Gastroesophageal sphincter (tissue), 4 donors: ENCODE results near the gene TXLNA. TPM values are rescaled to one million over a fixed set of nuclear protein-coding genes. Genes with fewer than 3 reads are reported as not detected.
"Not testable (repeated sequence)": the region's sequence is repeated elsewhere in the genome, so short reads cannot be mapped to it uniquely, and the experiment has no call there.

Experiments used
- ATAC-seq: fragments of 150-250 bp; one replicate; pipeline ENCODE4 v1.9.1; 2016; ENCODE audit warnings: mild to moderate bottlenecking, moderate library complexity
- H3K27ac ChIP-seq, 4 donors: fragments of 200-600 bp; sonication (generic) in 3 of 4; 1 replicate in 3 of 4; 2 replicates in 1 of 4; pipeline ENCODE4 v1.5.1; 2016 to 2019
- H3K27me3 ChIP-seq: fragments of 200-600 bp; sonication (generic); one replicate; pipeline ENCODE4 v1.5.1; 2019
- H3K36me3 ChIP-seq, 2 donors: fragments of 200-600 bp; sonication (generic); one replicate each; pipeline ENCODE4 v1.5.1; 2019; ENCODE audit warnings: control low read depth in 1 of 2
- H3K4me1 ChIP-seq, 3 donors: fragments of 200-600 bp; sonication (generic); 1 replicate in 2 of 3; 2 replicates in 1 of 3; pipeline ENCODE4 v1.5.1; 2016 to 2019; ENCODE audit warnings: control low read depth in 2 of 3
- H3K4me3 ChIP-seq, 2 donors: fragments of 200-600 bp; sonication (generic); one replicate each; pipeline ENCODE4 v1.5.1; 2019; ENCODE audit warnings: mild to moderate bottlenecking in 1 of 2, moderate library complexity in 1 of 2
- H3K9me3 ChIP-seq, 3 donors: fragments of 200-600 bp; sonication (generic); one replicate each; pipeline ENCODE4 v1.5.1; 2017 to 2019; ENCODE audit warnings: control low read depth in 2 of 3
- EP300 ChIP-seq: sonication (generic); formaldehyde crosslinking; IDR thresholded peaks from one replicate; pipeline ENCODE4 v1.6.1; 2017; ENCODE audit warnings: antibody characterized with exemption, mild to moderate bottlenecking
- POLR2A ChIP-seq, 2 donors: fragments of 450-650 bp; IDR thresholded peaks; one replicate each; pipeline ENCODE4 v1.6.1; 2017; ENCODE audit warnings: antibody characterized with exemption in 2 of 2, mild to moderate bottlenecking in 2 of 2, moderate library complexity in 1 of 2
- POLR2AphosphoS5 ChIP-seq: sonication (generic); formaldehyde crosslinking; IDR thresholded peaks from one replicate; pipeline ENCODE4 v1.6.1; 2017; ENCODE audit warnings: antibody characterized with exemption
- WGBS, 2 donors: methylation state at CpG; one replicate each; pipeline ENCODE4 v1.1.5; 2018; ENCODE audit warnings: low coverage in 1 of 2; 5-methylcytosine and 5-hydroxymethylcytosine counted together
- total RNA-seq, 4 donors: library from RNA; depleted of rRNA; stranded (reverse); fragments of >200 nt; gene quantifications; one replicate each; pipeline ENCODE4 v1.1.0, GENCODE V29; 2016
- TF ChIP-seq, protein P1 (sequence below), 4 experiments: fragments of 200-600 bp in 2 of 4; fragments of 450-650 bp in 2 of 4; sonication (generic) in 1 of 4; IDR thresholded peaks; one replicate each; pipeline ENCODE4 v1.5.1; 2017 to 2019; ENCODE audit warnings: antibody characterized with exemption in 4 of 4, mild to moderate bottlenecking in 2 of 4, moderate library complexity in 2 of 4

Gene TXLNA
- total RNA-seq, 4 donors from 2014 or later: 44.7 to 86.6 (median 67.3) TPM

DNA sequence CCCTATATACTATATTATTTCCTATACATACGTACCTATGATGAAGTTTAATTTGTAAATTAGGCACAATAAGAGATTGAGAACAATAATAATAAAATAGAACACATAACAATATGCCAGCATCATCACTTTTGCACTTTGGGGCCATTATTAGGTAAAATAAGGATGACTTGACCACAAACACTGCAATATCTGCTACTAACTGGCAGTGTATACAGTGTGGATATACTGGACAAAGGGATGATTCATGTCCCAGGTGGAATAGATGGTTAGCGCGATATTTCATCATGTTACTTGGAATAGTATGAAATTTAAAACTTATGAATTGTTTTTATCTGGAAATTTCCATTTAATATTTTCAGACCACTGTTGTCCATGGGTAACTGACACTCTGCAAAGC lies 35.4 kb upstream of the TXLNA start:
- TF ChIP-seq POLR2AphosphoS5 (no peak), POLR2A (IDR thresholded peaks at IDR 0.05) (no peak)
- TF ChIP-seq, protein P1, sequence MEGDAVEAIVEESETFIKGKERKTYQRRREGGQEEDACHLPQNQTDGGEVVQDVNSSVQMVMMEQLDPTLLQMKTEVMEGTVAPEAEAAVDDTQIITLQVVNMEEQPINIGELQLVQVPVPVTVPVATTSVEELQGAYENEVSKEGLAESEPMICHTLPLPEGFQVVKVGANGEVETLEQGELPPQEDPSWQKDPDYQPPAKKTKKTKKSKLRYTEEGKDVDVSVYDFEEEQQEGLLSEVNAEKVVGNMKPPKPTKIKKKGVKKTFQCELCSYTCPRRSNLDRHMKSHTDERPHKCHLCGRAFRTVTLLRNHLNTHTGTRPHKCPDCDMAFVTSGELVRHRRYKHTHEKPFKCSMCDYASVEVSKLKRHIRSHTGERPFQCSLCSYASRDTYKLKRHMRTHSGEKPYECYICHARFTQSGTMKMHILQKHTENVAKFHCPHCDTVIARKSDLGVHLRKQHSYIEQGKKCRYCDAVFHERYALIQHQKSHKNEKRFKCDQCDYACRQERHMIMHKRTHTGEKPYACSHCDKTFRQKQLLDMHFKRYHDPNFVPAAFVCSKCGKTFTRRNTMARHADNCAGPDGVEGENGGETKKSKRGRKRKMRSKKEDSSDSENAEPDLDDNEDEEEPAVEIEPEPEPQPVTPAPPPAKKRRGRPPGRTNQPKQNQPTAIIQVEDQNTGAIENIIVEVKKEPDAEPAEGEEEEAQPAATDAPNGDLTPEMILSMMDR (IDR thresholded peaks at IDR 0.05): no peak
- 82 to 84% methylated on average over 3 of the region's 3 CpGs for WGBS, 2 donors
- Histone ChIP-seq H3K36me3 (peaks cover 0 to 16% of the 10 kb centered on the region in 2 donors), H3K27ac (no peak overlapping the region), H3K4me1 (peaks cover 0 to 39% (median 17%) of the 10 kb centered on the region in 3 donors), H3K4me3 (no peak overlapping the region), H3K27me3 (no peaks in the 10 kb centered on the region), H3K9me3 (peaks cover 0 to 3% (median 0%) of the 10 kb centered on the region in 3 donors)
- ATAC-seq: no peak

DNA sequence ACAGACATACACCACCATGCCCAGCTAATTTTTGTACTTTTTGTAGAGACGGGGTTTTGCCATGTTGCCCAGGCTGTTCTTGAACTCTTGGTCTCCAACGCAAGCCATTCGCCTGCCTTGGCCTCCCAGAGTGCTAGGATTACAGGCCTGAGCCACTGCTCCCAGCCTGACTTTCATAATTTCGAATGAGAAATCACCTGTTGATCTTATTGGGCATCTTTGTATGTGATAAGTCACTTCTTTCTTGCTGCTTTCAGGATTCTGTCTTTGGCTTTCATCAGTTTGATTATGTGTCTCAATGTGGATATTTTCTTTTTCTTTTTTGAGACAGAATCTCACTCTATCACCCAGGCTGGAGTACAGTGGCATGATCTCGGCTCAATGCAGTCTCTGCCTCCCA lies 31.7 kb upstream of the TXLNA start:
- not testable (repeated sequence) for ATAC-seq, H3K9me3 ChIP-seq, H3K4me3 ChIP-seq, H3K27me3 ChIP-seq, H3K27ac ChIP-seq
- H3K36me3 ChIP-seq: peaks cover 0 to 16% of the 10 kb centered on the region in 2 donors
- peaks cover 0 to 30% (median 4%) of the 10 kb centered on the region in 3 donors for H3K4me1 ChIP-seq
- WGBS, 2 donors: 87 to 100% methylated on average over 3 to 4 of the region's 5 CpGs

DNA sequence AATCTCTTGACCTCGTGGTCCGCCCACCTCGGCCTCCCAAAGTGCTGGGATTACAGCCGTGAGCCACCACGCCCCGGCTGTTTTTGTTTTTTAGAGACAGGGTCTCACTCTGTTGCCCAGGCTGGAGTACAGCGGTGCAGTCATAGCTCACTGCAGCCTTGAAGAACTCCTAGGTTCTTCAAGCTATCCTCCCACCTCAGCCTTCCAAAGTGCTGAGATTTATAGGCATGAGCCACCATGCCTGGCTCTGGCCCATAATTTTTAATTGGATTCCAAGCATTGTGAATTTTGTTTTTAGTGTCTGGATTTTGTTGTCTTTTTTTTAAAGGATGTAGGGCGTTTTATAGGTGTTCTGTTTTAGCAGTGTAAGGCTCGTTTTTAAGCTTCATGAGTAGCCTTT lies 28.6 kb upstream of the TXLNA start:
- H3K36me3 ChIP-seq: peaks cover 0 to 30% of the 10 kb centered on the region in 2 donors
- H3K4me1 ChIP-seq: peaks cover 0 to 25% (median 0%) of the 10 kb centered on the region in 3 donors
- H3K9me3 ChIP-seq: peaks cover 0 to 3% (median 0%) of the 10 kb centered on the region in 3 donors
- no peak for ATAC-seq
- WGBS, 2 donors: 84 to 93% methylated on average over 9 of the region's 9 CpGs
- no peaks in the 10 kb centered on the region for H3K27me3 ChIP-seq
- TF ChIP-seq POLR2A (IDR thresholded peaks at IDR 0.05) (no peak), EP300 (no peak), POLR2AphosphoS5 (no peak)
- TF ChIP-seq, protein P1 (IDR thresholded peaks at IDR 0.05): no peak
- no peak overlapping the region for H3K27ac ChIP-seq
- no peak overlapping the region for H3K4me3 ChIP-seq

DNA sequence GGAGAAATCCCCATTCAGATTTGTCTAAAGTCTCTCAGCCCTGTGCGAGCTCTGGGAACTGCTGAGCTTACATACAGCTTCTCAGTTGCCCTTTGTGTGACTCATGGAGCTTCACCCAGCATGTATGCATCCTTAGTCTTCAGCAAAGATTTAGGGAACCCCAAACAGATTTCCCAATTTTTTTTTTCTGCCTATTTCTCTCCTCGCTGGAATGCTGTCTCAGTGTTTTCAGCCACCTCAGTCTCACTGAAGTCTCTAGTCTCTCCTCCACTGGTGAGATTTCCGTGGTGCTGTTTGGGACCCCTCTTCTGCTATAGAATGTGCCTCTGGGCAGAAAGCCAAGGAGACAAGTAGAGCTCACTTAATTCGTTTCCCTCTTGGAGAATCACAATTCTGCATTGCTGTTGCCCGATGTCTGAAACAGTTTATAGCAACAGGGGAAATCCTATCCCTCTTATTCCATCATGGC lies 28.1 kb upstream of the TXLNA start:
- H3K4me1 ChIP-seq: peaks cover 0 to 25% (median 0%) of the 10 kb centered on the region in 3 donors
- TF ChIP-seq, protein P1 (IDR thresholded peaks at IDR 0.05): no peak
- TF ChIP-seq EP300: no peak
- no peak for TF ChIP-seq POLR2AphosphoS5
- TF ChIP-seq POLR2A (IDR thresholded peaks at IDR 0.05): no peak
- no peaks in the 10 kb centered on the region for H3K27me3 ChIP-seq
- H3K27ac ChIP-seq: no peak overlapping the region
- peaks cover 0 to 3% (median 0%) of the 10 kb centered on the region in 3 donors for H3K9me3 ChIP-seq
- no peak for ATAC-seq
- H3K36me3 ChIP-seq: peaks cover 0 to 35% of the 10 kb centered on the region in 2 donors
- WGBS, 2 donors: 34 to 42% methylated on average over 5 of the region's 5 CpGs
- H3K4me3 ChIP-seq: no peak overlapping the region

DNA sequence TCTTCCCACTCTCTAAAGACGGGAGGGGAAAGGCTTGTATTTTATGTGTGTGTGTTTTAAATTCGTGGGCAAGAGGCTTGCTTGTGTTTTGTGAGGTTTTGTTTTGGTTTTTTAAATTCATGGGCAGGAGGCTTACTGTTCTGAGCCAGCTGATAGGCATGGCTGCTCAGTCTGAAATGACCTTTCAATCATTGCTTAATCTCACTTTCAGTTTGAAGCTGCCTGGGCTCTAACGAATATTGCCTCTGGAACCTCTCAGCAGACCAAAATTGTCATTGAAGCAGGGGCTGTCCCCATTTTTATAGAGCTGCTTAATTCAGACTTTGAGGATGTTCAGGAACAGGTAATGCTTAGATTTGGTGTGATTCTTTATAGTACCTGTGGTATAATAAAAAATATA lies 20.3 kb upstream of the TXLNA start:
- no peaks in the 10 kb centered on the region for H3K4me1 ChIP-seq
- no peaks in the 10 kb centered on the region for H3K9me3 ChIP-seq
- no peak overlapping the region for H3K4me3 ChIP-seq
- TF ChIP-seq, protein P1 (IDR thresholded peaks at IDR 0.05): no peak
- TF ChIP-seq EP300 (no peak), POLR2A (IDR thresholded peaks at IDR 0.05) (no peak)
- H3K36me3 ChIP-seq: peaks cover 3 to 97% of the 10 kb centered on the region in 2 donors
- no peak overlapping the region for H3K27ac ChIP-seq
- 75 to 79% methylated on average over 3 of the region's 3 CpGs for WGBS, 2 donors
- ATAC-seq: no peak
- no peaks in the 10 kb centered on the region for H3K27me3 ChIP-seq
